HG02610 (cell line): Measurements from ENCODE around the gene TNFRSF12A.
A peak's percentile ranks its signal among the peaks of the same experiment; 100 is the strongest.

Experiments
- ATAC-seq: cut with Tn5 transposase; IDR thresholded peaks from one replicate; pipeline ENCODE4 v1.9.1; 2021; ENCODE audit warnings: mild to moderate bottlenecking, moderate library complexity; ENCODE audit not compliant: unreplicated experiment

Gene TNFRSF12A

GRCh38 chr16:3025032-3026002 is 5.1 kb downstream of the TNFRSF12A start:
- ATAC-seq: no peak

- no peak for ATAC-seq
These were observed 5.8 kb downstream of the TNFRSF12A start for GRCh38 chr16:3026003-3026378.

- no peak for ATAC-seq
These were observed 6.7 kb downstream of the TNFRSF12A start for GRCh38 chr16:3026609-3027488.

- no peak for ATAC-seq
These were observed 7.3 kb downstream of the TNFRSF12A start for GRCh38 chr16:3027489-3027795.

GRCh38 chr16:3027983-3028715 is 8.0 kb downstream of the TNFRSF12A start:
- ATAC-seq: peak; percentile 21

- no peak for ATAC-seq
These were observed 8.7 kb downstream of the TNFRSF12A start for GRCh38 chr16:3028716-3029319.

- no peak for ATAC-seq
These were observed 9.5 kb downstream of the TNFRSF12A start for GRCh38 chr16:3029491-3030221.

- no peak for ATAC-seq
These were observed 10.3 kb downstream of the TNFRSF12A start for GRCh38 chr16:3030222-3031212.

- ATAC-seq: no peak
These were observed 12.5 kb downstream of the TNFRSF12A start for GRCh38 chr16:3032624-3033023.

GRCh38 chr16:3035289-3035971 is 15.3 kb downstream of the TNFRSF12A start:
- ATAC-seq: no peak

GRCh38 chr16:3035972-3036725 is 16.0 kb downstream of the TNFRSF12A start:
- no peak for ATAC-seq

GRCh38 chr16:3036726-3037315 is 16.7 kb downstream of the TNFRSF12A start, which contains the start of gene BICDL2:
BICDL2 (minus strand) TSS chr16:3036944; CDS start chr16:3035496, 1,448 bp downstream.
- ATAC-seq: no peak

- ATAC-seq: no peak
These were observed 18.1 kb downstream of the TNFRSF12A start for GRCh38 chr16:3038256-3038655.

GRCh38 chr16:3038896-3039295 is 18.7 kb downstream of the TNFRSF12A start:
- ATAC-seq: no peak

GRCh38 chr16:3042376-3042775 is 22.2 kb downstream of the TNFRSF12A start:
- ATAC-seq: no peak

GRCh38 chr16:3044708-3045107 is 24.5 kb downstream of the TNFRSF12A start:
- no peak for ATAC-seq
